Measurements from ENCODE around the gene ZNF484.
"Not testable (repeated sequence)": the region's sequence is repeated elsewhere in the genome, so short reads cannot be mapped to it uniquely, and the experiment has no call there.

The ZNF484 gene

DNA sequence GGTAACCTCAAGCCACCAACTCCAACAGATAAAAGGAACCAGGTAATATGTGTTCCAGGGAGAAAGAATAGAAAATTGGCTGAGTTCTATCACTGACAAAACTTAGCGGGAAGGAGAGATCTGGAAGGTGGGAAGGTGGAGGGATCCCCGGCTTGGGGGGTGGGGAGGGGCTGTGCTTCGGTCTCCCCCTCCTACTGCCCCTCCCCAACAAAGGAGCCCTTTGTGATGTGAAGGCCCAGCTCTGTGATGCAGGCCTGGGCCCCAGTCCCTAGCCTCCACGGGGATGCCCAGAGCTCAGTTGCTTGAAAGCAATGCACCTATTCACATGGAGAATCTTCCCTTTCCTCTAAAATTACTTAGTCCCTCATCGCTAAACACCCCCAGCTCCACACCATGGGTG, 4.4 kb upstream of the ZNF484 start:
- ChIA-PET POLR2A (no interaction called here), CTCF (no interaction called here)
- DNase-seq (ENCODE audit: low read depth, low spot score), result no peak
- no peak overlapping the region for H3K4me3 ChIP-seq (ENCODE audit: low read depth, low read length)
- TF ChIP-seq, protein P1, sequence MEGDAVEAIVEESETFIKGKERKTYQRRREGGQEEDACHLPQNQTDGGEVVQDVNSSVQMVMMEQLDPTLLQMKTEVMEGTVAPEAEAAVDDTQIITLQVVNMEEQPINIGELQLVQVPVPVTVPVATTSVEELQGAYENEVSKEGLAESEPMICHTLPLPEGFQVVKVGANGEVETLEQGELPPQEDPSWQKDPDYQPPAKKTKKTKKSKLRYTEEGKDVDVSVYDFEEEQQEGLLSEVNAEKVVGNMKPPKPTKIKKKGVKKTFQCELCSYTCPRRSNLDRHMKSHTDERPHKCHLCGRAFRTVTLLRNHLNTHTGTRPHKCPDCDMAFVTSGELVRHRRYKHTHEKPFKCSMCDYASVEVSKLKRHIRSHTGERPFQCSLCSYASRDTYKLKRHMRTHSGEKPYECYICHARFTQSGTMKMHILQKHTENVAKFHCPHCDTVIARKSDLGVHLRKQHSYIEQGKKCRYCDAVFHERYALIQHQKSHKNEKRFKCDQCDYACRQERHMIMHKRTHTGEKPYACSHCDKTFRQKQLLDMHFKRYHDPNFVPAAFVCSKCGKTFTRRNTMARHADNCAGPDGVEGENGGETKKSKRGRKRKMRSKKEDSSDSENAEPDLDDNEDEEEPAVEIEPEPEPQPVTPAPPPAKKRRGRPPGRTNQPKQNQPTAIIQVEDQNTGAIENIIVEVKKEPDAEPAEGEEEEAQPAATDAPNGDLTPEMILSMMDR (IDR thresholded peaks at IDR 0.05; ENCODE audit: insufficient read depth, low read length, missing control alignments), result no peak

DNA sequence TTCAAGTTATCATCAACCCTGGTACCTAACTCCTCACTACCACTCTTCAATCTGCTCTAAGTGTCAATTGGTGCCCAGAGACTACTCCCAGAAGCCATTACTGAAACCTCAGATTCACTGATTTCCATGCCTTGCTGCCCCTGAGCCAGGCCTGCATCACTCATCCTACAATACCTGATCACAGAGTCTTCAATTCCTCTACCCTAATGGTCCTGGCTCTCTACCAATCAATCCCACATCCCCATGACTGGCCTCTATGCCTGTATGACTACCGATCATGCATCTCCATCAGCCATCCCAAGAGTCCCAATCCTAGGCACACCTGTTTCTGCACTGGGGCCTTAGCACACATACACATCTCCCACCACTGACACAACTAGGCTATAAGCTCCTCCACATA, 2.5 kb downstream of the ZNF484 start:
- H3K4me3 ChIP-seq (ENCODE audit: low read depth, low read length), result no peak overlapping the region
- TF ChIP-seq, protein P1 (IDR thresholded peaks at IDR 0.05; ENCODE audit: insufficient read depth, low read length, missing control alignments), result no peak
- ChIA-PET CTCF (no interaction called here), POLR2A (no interaction called here)
- DNase-seq (ENCODE audit: low read depth, low spot score), result no peak

DNA sequence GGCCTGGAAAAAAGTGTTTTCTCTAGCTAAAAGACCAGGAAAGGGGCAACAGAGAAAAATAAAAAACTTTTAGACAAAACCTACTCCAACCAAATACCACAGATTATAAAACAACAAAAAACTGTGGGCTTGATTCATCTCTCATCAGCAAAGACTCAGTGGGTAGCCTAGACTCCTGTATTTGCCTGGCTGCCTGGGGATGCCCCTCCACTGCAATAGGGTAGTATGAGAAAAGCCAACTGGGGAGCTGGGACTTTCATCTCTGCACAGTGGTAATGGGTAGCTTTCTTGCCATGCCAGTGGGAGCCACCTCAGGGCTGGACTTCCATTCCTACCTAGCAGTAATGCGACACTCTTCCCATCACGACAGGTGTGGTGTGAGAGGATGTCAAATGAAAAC, 7.5 kb downstream of the ZNF484 start:
- ChIA-PET CTCF (no interaction called here), POLR2A (no interaction called here)
- TF ChIP-seq, protein P1 (IDR thresholded peaks at IDR 0.05; ENCODE audit: insufficient read depth, low read length, missing control alignments), result no peak
- DNase-seq (ENCODE audit: low read depth, low spot score), result no peak
- no peak overlapping the region for H3K4me3 ChIP-seq (ENCODE audit: low read depth, low read length)

DNA sequence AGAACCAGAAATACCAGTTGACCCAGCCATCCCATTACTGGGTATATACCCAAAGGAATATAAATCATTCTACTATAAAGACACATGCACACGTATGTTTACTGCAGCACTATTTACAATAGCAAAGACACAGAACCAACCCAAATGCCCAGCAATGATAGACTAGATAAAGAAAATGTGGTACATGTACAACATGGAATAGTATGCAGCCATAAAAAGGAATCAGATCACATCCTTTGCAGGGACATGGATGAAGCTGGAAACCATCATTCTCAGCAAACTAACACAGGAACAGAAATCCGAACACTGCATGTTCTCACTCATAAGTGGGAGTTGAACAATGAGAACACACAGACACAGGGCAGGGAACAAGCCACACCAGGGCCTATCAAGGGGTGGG, 11.2 kb downstream of the ZNF484 start:
- CTCF ChIA-PET; POLR2A ChIA-PET; DNase-seq (ENCODE audit: low read depth, low spot score); H3K4me3 ChIP-seq (ENCODE audit: low read depth, low read length): not testable (repeated sequence)

DNA sequence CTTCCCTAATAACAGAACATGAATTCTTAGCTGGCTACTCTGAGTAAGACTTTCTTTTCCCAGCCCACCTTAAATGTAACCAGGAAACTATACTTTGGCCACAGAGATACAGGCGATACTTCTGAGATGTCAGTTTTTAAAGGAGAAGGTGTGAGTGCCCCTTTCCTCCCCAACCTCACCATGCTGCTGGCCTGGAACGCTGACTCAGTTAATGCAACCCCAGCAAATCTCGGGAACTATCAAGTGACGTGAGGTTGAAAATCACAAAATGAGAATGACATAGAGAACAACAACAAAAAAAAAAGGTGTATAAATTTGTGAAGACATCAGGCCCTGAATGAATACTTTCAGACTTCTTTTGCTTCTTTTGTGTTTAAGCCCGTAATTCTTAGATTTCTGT, 13.7 kb downstream of the ZNF484 start:
- TF ChIP-seq, protein P1 (IDR thresholded peaks at IDR 0.05; ENCODE audit: insufficient read depth, low read length, missing control alignments), result no peak
- no peak overlapping the region for H3K4me3 ChIP-seq (ENCODE audit: low read depth, low read length)
- DNase-seq (ENCODE audit: low read depth, low spot score), result no peak
- POLR2A ChIA-PET, result no interaction called here
- CTCF ChIA-PET, result interaction anchor here (0.7 kb wide), 1 partner anchor 13 kb away, joined by 3 read pairs; no protein-coding TSS in a partner anchor

DNA sequence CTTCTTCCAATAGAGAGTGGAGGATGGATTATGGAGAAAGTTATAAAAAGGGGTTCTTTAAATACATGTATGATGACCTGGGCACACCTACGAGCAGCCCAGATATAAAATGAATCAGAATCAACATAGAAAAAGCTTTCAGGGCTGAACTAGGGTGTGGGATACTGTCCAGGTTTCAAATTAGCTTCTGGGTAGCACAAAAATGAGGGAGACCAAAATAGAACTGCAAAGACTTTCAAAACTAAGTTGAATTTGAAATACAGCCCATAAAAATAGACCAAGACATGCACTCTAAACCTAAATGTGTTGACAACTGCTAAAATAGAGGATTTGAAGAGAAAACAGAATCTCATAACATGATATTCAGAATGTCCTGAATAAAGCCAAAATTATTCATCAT, 17.0 kb downstream of the ZNF484 start:
- DNase-seq (ENCODE audit: low read depth, low spot score), result no peak
- CTCF ChIA-PET, result no interaction called here
- TF ChIP-seq, protein P1 (IDR thresholded peaks at IDR 0.05; ENCODE audit: insufficient read depth, low read length, missing control alignments), result no peak
- H3K4me3 ChIP-seq (ENCODE audit: low read depth, low read length), result no peak overlapping the region
- POLR2A ChIA-PET, result no interaction called here

DNA sequence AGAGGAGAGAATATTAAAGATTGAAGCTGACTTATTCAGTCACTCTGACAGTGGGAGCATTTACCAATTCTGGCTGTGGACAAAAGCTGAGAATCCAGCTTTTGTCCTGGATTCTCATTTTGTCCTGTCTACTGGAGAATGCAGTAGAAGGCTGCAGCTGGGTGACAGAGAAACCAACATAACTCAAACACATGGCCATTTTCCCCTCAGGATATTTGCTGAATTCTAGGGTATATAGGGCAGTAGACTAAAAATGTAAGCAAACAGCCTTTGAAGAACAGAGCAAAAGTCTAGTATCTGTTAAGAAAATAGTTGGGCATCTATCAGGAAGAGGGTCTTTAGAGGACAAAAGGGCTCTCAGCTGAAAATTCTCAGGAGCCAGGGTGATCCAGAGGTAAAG, 20.6 kb downstream of the ZNF484 start:
- ChIA-PET CTCF (no interaction called here), POLR2A (no interaction called here)
- no peak overlapping the region for H3K4me3 ChIP-seq (ENCODE audit: low read depth, low read length)
- TF ChIP-seq, protein P1 (IDR thresholded peaks at IDR 0.05; ENCODE audit: insufficient read depth, low read length, missing control alignments), result no peak
- no peak for DNase-seq (ENCODE audit: low read depth, low spot score)

Data from AG04449 (cell line).